Naive thymus-derived CD8-positive, alpha-beta T cell (primary cell): ENCODE results near the gene GRK5. TPM values are rescaled to one million over a fixed set of nuclear protein-coding genes. Genes with fewer than 3 reads are reported as not detected.
A peak's percentile ranks its signal among the peaks of the same experiment; 100 is the strongest.

Experiments used
- ATAC-seq, 2 donors: fragments of 150-1000 bp; cut with Tn5 transposase in 1 of 2; sonication (Bioruptor Pico), chemical (Tn5 transposase) in 1 of 2; 1 replicate in 1 of 2; 2 replicates in 1 of 2; pipeline ENCODE4 v1.10.0; 2021; ENCODE audit warnings: mild to moderate bottlenecking in 2 of 2, moderate library complexity in 2 of 2
- POLR2A ChIA-PET: fragments of 350-600 bp; sonication (Branson Sonifier 250); formaldehyde crosslinking; loops from one replicate; lab custom pipeline; 2021; ENCODE audit warnings: antibody characterized with exemption; lab: Charles Lee
- DNase-seq, 10 donors: peaks; one replicate each; pipeline versions ENCODE4 v3.0.0 to v3.0.0-alpha.2; 2020 to 2022
- H3K27ac Mint-ChIP-seq, 10 donors: one replicate each; pipeline ENCODE4 v1.8.0; 2020 to 2022; ENCODE audit warnings: mild to moderate bottlenecking in 10 of 10, mixed read lengths in 10 of 10, moderate library complexity in 4 of 10, inconsistent platforms in 1 of 10
- H3K27me3 Mint-ChIP-seq, 5 donors: one replicate each; pipeline ENCODE4 v1.8.0; 2021 to 2022; ENCODE audit warnings: mixed read lengths in 5 of 5
- H3K36me3 Mint-ChIP-seq, 3 donors: one replicate each; pipeline ENCODE4 v1.8.0; 2020 to 2022; ENCODE audit warnings: mixed read lengths in 3 of 3, mild to moderate bottlenecking in 2 of 3, inconsistent platforms in 1 of 3
- H3K4me1 Mint-ChIP-seq, 4 donors: one replicate each; pipeline ENCODE4 v1.8.0; 2021 to 2022; ENCODE audit warnings: mixed read lengths in 4 of 4
- H3K4me3 Mint-ChIP-seq, 10 donors: one replicate each; pipeline ENCODE4 v1.8.0; 2020 to 2022; ENCODE audit warnings: mild to moderate bottlenecking in 10 of 10, mixed read lengths in 10 of 10, moderate library complexity in 6 of 10, inconsistent platforms in 1 of 10
- H3K9me3 Mint-ChIP-seq, 9 donors: one replicate each; pipeline ENCODE4 v1.8.0; 2020 to 2022; ENCODE audit warnings: mixed read lengths in 9 of 9, mild to moderate bottlenecking in 3 of 9, inconsistent platforms in 1 of 9, moderate library complexity in 1 of 9
- polyA plus RNA-seq, 3 donors: library from polyadenylated mRNA; unstranded; fragments of 300-500 nt; fragmentation: Illumina TruSeq; gene quantifications; one replicate each; pipeline ENCODE4 v1.2.3, GENCODE V29; 2021
- total RNA-seq, 8 experiments: library from RNA in 2 of 8; stranded (reverse) in 2 of 8; gene quantifications; one replicate each; pipeline ENCODE4 v1.2.3 and lab custom pipeline; 2021 to 2026

The GRK5 gene
- total and polyA plus RNA-seq, 5 experiments from 2014 or later = 4.4 to 23.2 (median 11.0) TPM

DNA sequence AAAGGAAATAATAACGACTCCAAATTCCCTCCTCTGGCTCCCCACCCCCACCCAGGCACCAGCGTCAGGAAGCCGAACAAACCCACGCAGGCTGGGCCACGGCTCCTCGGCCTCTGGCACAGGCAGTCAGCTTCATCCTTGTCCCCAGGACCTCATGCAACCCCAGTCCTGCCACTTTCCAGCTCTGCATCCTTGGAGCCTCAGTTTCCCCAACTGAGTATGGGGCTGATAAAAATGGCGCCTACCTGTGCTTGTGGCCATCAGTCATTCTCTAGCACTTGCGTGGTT is 198.1 kb downstream of the GRK5 start:
- Mint-ChIP-seq H3K4me1 (peaks cover 0 to 31% (median under 1%) of the 10 kb centered on the region in 4 donors), H3K27ac (peak overlapping the region in 2 of 10 donors; percentile 32 to 84)

GRCh38 chr10:119406137-119406536 is 198.8 kb downstream of the GRK5 start:
- ATAC-seq = no peak
- H3K36me3 Mint-ChIP-seq = peaks cover 0 to 13% (median under 1%) of the 10 kb centered on the region in 3 donors
- POLR2A ChIA-PET = no interaction called here

More for the DNA sequence above, 198.1 kb downstream of the GRK5 start:
- Mint-ChIP-seq H3K4me3 (no peak overlapping the region), H3K9me3 (no peaks in the 10 kb centered on the region), H3K27me3 (no peaks in the 10 kb centered on the region), H3K36me3 (peaks cover 0 to 13% (median 0%) of the 10 kb centered on the region in 3 donors)
- no peak for ATAC-seq
- POLR2A ChIA-PET = no interaction called here
- no peak for DNase-seq

DNA sequence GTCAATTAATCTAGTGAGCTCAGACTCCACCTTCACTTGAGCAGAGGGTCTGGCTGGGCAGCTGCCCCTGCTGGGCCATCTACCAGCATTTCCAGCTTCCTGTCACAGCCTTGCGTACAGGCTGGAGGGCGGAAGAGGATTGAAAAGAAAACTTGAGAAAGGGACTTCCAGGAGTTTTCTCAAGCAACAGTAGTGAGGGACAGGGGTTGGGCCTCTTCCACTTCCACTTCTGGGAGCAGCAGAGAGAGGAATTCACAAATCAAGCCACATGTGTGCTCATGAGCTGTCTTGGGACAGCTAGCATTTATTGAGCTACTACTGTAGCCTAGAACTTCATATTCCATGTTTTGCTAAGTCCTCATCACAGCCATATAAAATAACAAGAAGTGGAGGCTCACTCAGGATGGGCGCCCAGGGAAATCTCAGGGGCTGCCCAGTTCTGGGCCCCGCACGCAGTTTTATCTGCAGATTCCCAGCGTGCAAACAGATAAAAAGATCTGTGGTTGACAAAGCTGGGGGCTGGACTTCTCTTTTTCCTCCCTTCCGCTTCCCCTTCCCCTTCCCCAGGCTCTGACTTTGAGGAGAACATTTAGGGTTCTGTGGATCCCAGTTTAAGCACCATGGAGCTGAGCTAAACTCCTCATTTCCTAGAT is 199.4 kb downstream of the GRK5 start:
- ATAC-seq = no peak
- no peaks in the 10 kb centered on the region for H3K9me3 Mint-ChIP-seq
- peaks cover 0 to 31% (median under 1%) of the 10 kb centered on the region in 4 donors for H3K4me1 Mint-ChIP-seq
- peaks cover 0 to 16% (median 2%) of the 10 kb centered on the region in 3 donors for H3K36me3 Mint-ChIP-seq
- no peaks in the 10 kb centered on the region for H3K27me3 Mint-ChIP-seq
- POLR2A ChIA-PET = interaction anchor here (1.1 kb wide), 1 partner anchor 12 kb away, joined by 3 read pairs; no protein-coding TSS in a partner anchor
- no peak overlapping the region for H3K4me3 Mint-ChIP-seq
- peak overlapping the region in 2 of 10 donors; percentile 51 to 71 for H3K27ac Mint-ChIP-seq
- DNase-seq = no peak

More at GRCh38 chr10:119406137-119406536, 198.8 kb downstream of the GRK5 start:
- Mint-ChIP-seq H3K27ac (peak overlapping the region in 2 of 10 donors; percentile 51 to 71), H3K9me3 (no peaks in the 10 kb centered on the region), H3K4me1 (peaks cover 0 to 31% (median under 1%) of the 10 kb centered on the region in 4 donors), H3K27me3 (no peaks in the 10 kb centered on the region), H3K4me3 (no peak overlapping the region)
- DNase-seq = no peak

- DNase-seq = no peak
- Mint-ChIP-seq H3K4me1 (peaks cover 0 to 28% (median under 1%) of the 10 kb centered on the region in 4 donors), H3K27ac (peak overlapping the region in 3 of 10 donors; percentile 16 to 51 (median 44)), H3K4me3 (no peak overlapping the region), H3K9me3 (no peaks in the 10 kb centered on the region), H3K27me3 (no peaks in the 10 kb centered on the region), H3K36me3 (peaks cover 0 to 16% (median 2%) of the 10 kb centered on the region in 3 donors)
- POLR2A ChIA-PET = interaction anchor here (1.1 kb wide), 1 partner anchor 11 kb away, joined by 3 read pairs; no protein-coding TSS in a partner anchor
- no peak for ATAC-seq
Measured at GRCh38 chr10:119407254-119407777, 199.9 kb downstream of the GRK5 start.

GRCh38 chr10:119408072-119408471 is 200.7 kb downstream of the GRK5 start:
- DNase-seq (no peak), ATAC-seq (no peak)
- POLR2A ChIA-PET = interaction anchor here (1.1 kb wide), 1 partner anchor 10 kb away, joined by 3 read pairs; no protein-coding TSS in a partner anchor
- no peak overlapping the region for H3K4me3 Mint-ChIP-seq
- H3K36me3 Mint-ChIP-seq = peaks cover 0 to 16% (median 2%) of the 10 kb centered on the region in 3 donors
- H3K27me3 Mint-ChIP-seq = no peaks in the 10 kb centered on the region
- H3K4me1 Mint-ChIP-seq = peaks cover 0 to 28% (median under 1%) of the 10 kb centered on the region in 4 donors
- H3K27ac Mint-ChIP-seq = no peak overlapping the region
- no peaks in the 10 kb centered on the region for H3K9me3 Mint-ChIP-seq

DNA sequence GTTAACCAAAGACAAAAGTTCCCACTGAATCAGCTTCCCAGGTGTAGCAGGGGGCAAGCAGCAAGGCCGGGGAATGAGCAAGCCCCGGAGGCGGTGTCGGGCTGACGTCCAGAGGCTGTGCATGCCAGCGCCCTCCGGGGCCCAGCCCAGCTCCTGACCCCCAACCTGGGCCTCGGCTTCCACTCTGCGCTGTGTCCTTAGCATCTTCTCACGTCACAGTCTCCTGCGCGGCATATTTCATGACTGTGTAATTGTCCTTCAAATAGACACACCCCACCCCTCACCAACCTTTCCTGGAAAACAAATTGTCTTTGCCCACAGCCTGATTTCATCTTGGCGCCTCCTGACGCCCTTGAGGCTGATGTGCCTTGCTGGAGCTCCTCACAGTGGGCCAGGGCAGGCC is 201.6 kb downstream of the GRK5 start:
- Mint-ChIP-seq H3K9me3 (no peaks in the 10 kb centered on the region), H3K27me3 (no peaks in the 10 kb centered on the region), H3K27ac (peak overlapping the region in 1 of 10 donors; percentile 4), H3K4me3 (no peak overlapping the region), H3K4me1 (peaks cover 0 to 25% (median under 1%) of the 10 kb centered on the region in 4 donors), H3K36me3 (peaks cover 0 to 16% (median 2%) of the 10 kb centered on the region in 3 donors)
- DNase-seq (no peak), ATAC-seq (no peak)
- POLR2A ChIA-PET = no interaction called here

- H3K36me3 Mint-ChIP-seq = peaks cover 0 to 16% (median 2%) of the 10 kb centered on the region in 3 donors
- POLR2A ChIA-PET = no interaction called here
- H3K4me1 Mint-ChIP-seq = peaks cover 0 to 22% (median under 1%) of the 10 kb centered on the region in 4 donors
- ATAC-seq (no peak), DNase-seq (no peak)
- no peak overlapping the region for H3K4me3 Mint-ChIP-seq
- no peak overlapping the region for H3K27ac Mint-ChIP-seq
- no peaks in the 10 kb centered on the region for H3K27me3 Mint-ChIP-seq
- no peaks in the 10 kb centered on the region for H3K9me3 Mint-ChIP-seq
Measured at GRCh38 chr10:119409385-119409784, 202.0 kb downstream of the GRK5 start.

DNA sequence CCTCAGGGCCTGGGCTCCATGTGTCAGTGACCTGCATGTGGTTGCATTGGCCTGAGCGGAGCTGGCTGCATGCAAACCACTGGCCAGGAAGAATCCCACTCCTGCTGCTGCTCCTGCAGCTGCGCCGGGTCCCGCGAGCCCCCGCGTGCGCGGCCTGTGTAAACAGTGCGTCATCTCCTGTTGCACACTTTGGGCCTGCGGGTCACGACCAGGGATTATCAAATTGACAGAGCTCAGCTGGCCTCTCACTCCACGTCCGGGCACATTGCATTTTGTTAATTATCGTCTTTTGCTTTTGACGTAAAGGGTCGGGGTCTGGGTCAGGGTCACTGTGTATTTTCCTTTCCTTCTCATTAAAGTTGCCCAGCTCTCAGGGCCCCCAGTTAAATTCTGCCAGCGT is 202.5 kb downstream of the GRK5 start:
- POLR2A ChIA-PET = no interaction called here
- H3K4me3 Mint-ChIP-seq = no peak overlapping the region
- H3K9me3 Mint-ChIP-seq = no peaks in the 10 kb centered on the region
- no peak for DNase-seq
- ATAC-seq = no peak
- H3K36me3 Mint-ChIP-seq = peaks cover 0 to 15% (median 2%) of the 10 kb centered on the region in 3 donors
- H3K27ac Mint-ChIP-seq = peak overlapping the region in 1 of 10 donors; percentile 34
- peaks cover 0 to 21% (median under 1%) of the 10 kb centered on the region in 4 donors for H3K4me1 Mint-ChIP-seq
- no peaks in the 10 kb centered on the region for H3K27me3 Mint-ChIP-seq

DNA sequence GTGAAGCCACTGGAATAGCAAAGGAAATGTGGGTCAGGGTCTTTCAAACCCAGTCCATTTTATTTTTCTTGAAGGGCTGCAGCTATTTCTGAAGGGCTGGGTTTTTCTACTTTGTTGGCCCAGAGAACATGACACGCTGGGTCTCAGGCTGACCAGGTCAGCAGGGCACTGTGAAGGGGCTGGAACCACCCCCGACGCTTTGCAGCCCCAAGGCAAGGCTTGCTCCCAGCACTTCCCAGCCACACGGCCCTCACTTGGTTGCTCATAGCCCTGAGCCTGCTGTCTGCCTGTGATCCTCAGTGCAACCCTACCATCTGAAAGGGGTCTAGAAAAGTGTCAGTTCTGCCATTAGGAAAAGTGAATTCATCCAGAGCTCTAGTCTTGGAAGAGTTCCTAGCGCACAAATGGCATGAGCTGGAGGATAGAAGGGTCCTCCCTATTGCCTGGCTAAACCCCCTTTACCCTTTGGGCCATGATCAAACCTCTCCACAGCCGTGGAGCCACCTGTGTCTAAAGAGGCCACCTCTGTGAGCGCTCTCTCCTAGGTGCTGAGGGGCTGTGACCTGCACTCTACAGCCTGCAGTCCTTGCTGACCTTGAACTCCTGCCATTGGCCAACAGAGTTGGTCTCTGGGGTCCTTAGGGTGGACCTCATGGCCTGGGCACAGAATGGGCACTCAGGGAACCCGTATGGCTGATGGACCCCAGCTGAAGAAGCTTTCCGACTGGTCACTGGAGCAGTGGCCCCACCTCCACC is 203.2 kb downstream of the GRK5 start:
- H3K9me3 Mint-ChIP-seq = no peaks in the 10 kb centered on the region
- H3K36me3 Mint-ChIP-seq = peaks cover 0 to 13% (median 2%) of the 10 kb centered on the region in 3 donors
- H3K4me1 Mint-ChIP-seq = peaks cover 0 to 18% (median 2%) of the 10 kb centered on the region in 4 donors
- DNase-seq (no peak), ATAC-seq (no peak)
- no peak overlapping the region for H3K4me3 Mint-ChIP-seq
- POLR2A ChIA-PET = no interaction called here
- no peaks in the 10 kb centered on the region for H3K27me3 Mint-ChIP-seq
- peak overlapping the region in 1 of 10 donors; percentile 34 for H3K27ac Mint-ChIP-seq

DNA sequence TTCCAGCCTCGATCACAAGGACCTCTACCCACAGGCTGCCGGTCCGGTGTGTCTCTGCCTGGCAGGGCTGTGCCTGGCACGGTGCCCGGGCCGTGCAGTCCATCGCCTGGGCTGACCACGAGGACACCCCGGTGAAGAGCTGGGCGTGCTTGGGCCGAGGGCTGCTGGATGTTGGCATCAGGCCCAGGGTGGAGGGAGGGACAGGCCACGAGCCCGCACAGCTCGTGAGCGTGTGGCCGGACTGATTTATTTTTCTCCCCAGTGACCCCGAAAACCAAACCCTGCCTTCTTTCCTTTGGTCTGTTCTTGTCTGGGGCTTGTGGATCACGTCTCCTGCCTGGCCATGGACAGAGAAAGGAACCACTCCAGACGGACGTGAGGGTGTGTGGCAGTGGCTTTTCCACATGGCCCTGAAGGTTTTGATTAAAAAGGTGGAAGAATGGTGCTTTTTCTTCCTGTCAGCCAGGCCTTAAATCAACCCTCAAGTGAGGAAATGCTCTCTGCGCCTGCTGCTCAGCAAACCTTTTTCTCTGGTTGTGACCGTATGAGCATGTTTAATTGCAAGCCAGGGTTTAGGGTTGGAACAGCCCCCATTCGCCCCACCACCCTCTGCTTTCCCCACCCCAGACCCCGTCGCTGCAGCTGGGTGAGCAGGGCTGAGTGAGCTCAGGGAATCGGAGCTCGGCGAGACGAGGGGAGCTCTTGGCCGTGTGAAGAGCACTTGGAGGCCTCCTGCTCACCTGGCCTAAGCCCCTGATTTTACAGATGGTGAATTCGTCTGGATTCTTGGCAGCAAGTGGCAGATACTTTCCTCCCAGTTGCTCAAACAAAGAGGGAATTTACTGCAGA is 205.1 kb downstream of the GRK5 start:
- no peaks in the 10 kb centered on the region for H3K27me3 Mint-ChIP-seq
- peaks cover 0 to 8% (median 3%) of the 10 kb centered on the region in 4 donors for H3K4me1 Mint-ChIP-seq
- H3K27ac Mint-ChIP-seq = no peak overlapping the region
- DNase-seq (no peak), ATAC-seq (no peak)
- no peak overlapping the region for H3K4me3 Mint-ChIP-seq
- POLR2A ChIA-PET = no interaction called here
- H3K9me3 Mint-ChIP-seq = no peaks in the 10 kb centered on the region
- H3K36me3 Mint-ChIP-seq = peaks cover 0 to 13% (median 2%) of the 10 kb centered on the region in 3 donors

- POLR2A ChIA-PET = no interaction called here
- ATAC-seq (no peak), DNase-seq (no peak)
- H3K27me3 Mint-ChIP-seq = no peaks in the 10 kb centered on the region
- H3K36me3 Mint-ChIP-seq = peaks cover 0 to 11% (median 2%) of the 10 kb centered on the region in 3 donors
- H3K9me3 Mint-ChIP-seq = no peaks in the 10 kb centered on the region
- no peak overlapping the region for H3K27ac Mint-ChIP-seq
- peaks cover 0 to 5% (median 2%) of the 10 kb centered on the region in 4 donors for H3K4me1 Mint-ChIP-seq
- H3K4me3 Mint-ChIP-seq = no peak overlapping the region
Measured at GRCh38 chr10:119413093-119413453, 205.7 kb downstream of the GRK5 start.

- H3K36me3 Mint-ChIP-seq = peaks cover 0 to 9% (median 2%) of the 10 kb centered on the region in 3 donors
Measured at GRCh38 chr10:119413471-119414080, 206.2 kb downstream of the GRK5 start.

More at GRCh38 chr10:119413471-119414080, 206.2 kb downstream of the GRK5 start:
- no peak for DNase-seq
- Mint-ChIP-seq H3K4me3 (no peak overlapping the region), H3K9me3 (no peaks in the 10 kb centered on the region), H3K4me1 (peaks cover 0 to 5% (median 2%) of the 10 kb centered on the region in 4 donors), H3K27me3 (no peaks in the 10 kb centered on the region), H3K27ac (peak overlapping the region in 1 of 10 donors; percentile 13)
- POLR2A ChIA-PET = no interaction called here
- ATAC-seq = no peak
